ENCODE measurements around the gene TEX22. TPM values are rescaled to one million over a fixed set of nuclear protein-coding genes. Genes with fewer than 3 reads are reported as not detected.
A peak's percentile ranks its signal among the peaks of the same experiment; 100 is the strongest.

Gene TEX22
- total RNA-seq, 1 donor from 2014 or later: 0.60 TPM

- no peak for TF ChIP-seq CTCF (IDR thresholded peaks at IDR 0.05)
- Mint-ChIP-seq H3K4me1 (ENCODE audit: low read depth) (peaks cover 14% of the 10 kb centered on the region), H3K9me3 (ENCODE audit: low read depth) (peaks cover 19% of the 10 kb centered on the region), H3K4me3 (ENCODE audit: unreplicated experiment) (no peak overlapping the region), H3K36me3 (ENCODE audit: low read depth) (peaks cover 13% of the 10 kb centered on the region), H3K27ac (ENCODE audit: unreplicated experiment) (no peak overlapping the region), H3K27me3 (ENCODE audit: low read depth) (no peaks in the 10 kb centered on the region)
- DNase-seq (ENCODE audit: low spot score): no peak
These were observed 1.7 kb downstream of the TEX22 start for GRCh38 chr14:105400016-105400415.

- no peak overlapping the region for H3K4me3 Mint-ChIP-seq (ENCODE audit: unreplicated experiment)
- H3K36me3 Mint-ChIP-seq (ENCODE audit: low read depth): peaks cover 13% of the 10 kb centered on the region
- no peak for DNase-seq (ENCODE audit: low spot score)
- peaks cover 19% of the 10 kb centered on the region for H3K9me3 Mint-ChIP-seq (ENCODE audit: low read depth)
- peaks cover 14% of the 10 kb centered on the region for H3K4me1 Mint-ChIP-seq (ENCODE audit: low read depth)
- H3K27ac Mint-ChIP-seq (ENCODE audit: unreplicated experiment): no peak overlapping the region
- no peaks in the 10 kb centered on the region for H3K27me3 Mint-ChIP-seq (ENCODE audit: low read depth)
- TF ChIP-seq CTCF (IDR thresholded peaks at IDR 0.05): no peak
These were observed 3.4 kb downstream of the TEX22 start for GRCh38 chr14:105401699-105402098.

GRCh38 chr14:105408592-105408991 is 10.3 kb downstream of the TEX22 start:
- no peak overlapping the region for H3K4me3 Mint-ChIP-seq (ENCODE audit: unreplicated experiment)
- DNase-seq (ENCODE audit: low spot score): no peak
- no peak overlapping the region for H3K27ac Mint-ChIP-seq (ENCODE audit: unreplicated experiment)
- H3K4me1 Mint-ChIP-seq (ENCODE audit: low read depth): peaks cover 3% of the 10 kb centered on the region
- no peaks in the 10 kb centered on the region for H3K36me3 Mint-ChIP-seq (ENCODE audit: low read depth)
- no peak for TF ChIP-seq CTCF (IDR thresholded peaks at IDR 0.05)
- H3K9me3 Mint-ChIP-seq (ENCODE audit: low read depth): peaks cover 8% of the 10 kb centered on the region
- no peaks in the 10 kb centered on the region for H3K27me3 Mint-ChIP-seq (ENCODE audit: low read depth)

GRCh38 chr14:105409364-105409763 is 11.0 kb downstream of the TEX22 start:
- Mint-ChIP-seq H3K36me3 (ENCODE audit: low read depth) (no peaks in the 10 kb centered on the region), H3K27me3 (ENCODE audit: low read depth) (no peaks in the 10 kb centered on the region), H3K9me3 (ENCODE audit: low read depth) (peaks cover 3% of the 10 kb centered on the region), H3K4me3 (ENCODE audit: unreplicated experiment) (no peak overlapping the region), H3K27ac (ENCODE audit: unreplicated experiment) (no peak overlapping the region), H3K4me1 (ENCODE audit: low read depth) (peaks cover 3% of the 10 kb centered on the region)
- no peak for DNase-seq (ENCODE audit: low spot score)
- no peak for TF ChIP-seq CTCF (IDR thresholded peaks at IDR 0.05)

GRCh38 chr14:105410642-105411016 is 12.3 kb downstream of the TEX22 start:
- TF ChIP-seq CTCF (IDR thresholded peaks at IDR 0.05): no peak
- H3K9me3 Mint-ChIP-seq (ENCODE audit: low read depth): no peaks in the 10 kb centered on the region
- peak overlapping the region; percentile 56 for H3K4me3 Mint-ChIP-seq (ENCODE audit: unreplicated experiment)
- peaks cover 9% of the 10 kb centered on the region for H3K4me1 Mint-ChIP-seq (ENCODE audit: low read depth)
- H3K27ac Mint-ChIP-seq (ENCODE audit: unreplicated experiment): no peak overlapping the region
- no peak for DNase-seq (ENCODE audit: low spot score)
- H3K27me3 Mint-ChIP-seq (ENCODE audit: low read depth): no peaks in the 10 kb centered on the region
- H3K36me3 Mint-ChIP-seq (ENCODE audit: low read depth): no peaks in the 10 kb centered on the region
